Activated T-helper 1 cell treated with anti-CD3 and anti-CD28 coated beads, Interleukin-2, amount 50 U/mL, for 16 hours (primary cell): Measurements from ENCODE around the gene PTGFRN.
A peak's percentile ranks its signal among the peaks of the same experiment; 100 is the strongest.
"Not testable (repeated sequence)": the region's sequence is repeated elsewhere in the genome, so short reads cannot be mapped to it uniquely, and the experiment has no call there.

Experiments used
- DNase-seq, 2 donors: peaks; one replicate each; pipeline ENCODE4 v3.0.0-alpha.2; 2020; ENCODE audit warnings: low read depth in 1 of 2, low spot score in 1 of 2

PTGFRN gene

DNA sequence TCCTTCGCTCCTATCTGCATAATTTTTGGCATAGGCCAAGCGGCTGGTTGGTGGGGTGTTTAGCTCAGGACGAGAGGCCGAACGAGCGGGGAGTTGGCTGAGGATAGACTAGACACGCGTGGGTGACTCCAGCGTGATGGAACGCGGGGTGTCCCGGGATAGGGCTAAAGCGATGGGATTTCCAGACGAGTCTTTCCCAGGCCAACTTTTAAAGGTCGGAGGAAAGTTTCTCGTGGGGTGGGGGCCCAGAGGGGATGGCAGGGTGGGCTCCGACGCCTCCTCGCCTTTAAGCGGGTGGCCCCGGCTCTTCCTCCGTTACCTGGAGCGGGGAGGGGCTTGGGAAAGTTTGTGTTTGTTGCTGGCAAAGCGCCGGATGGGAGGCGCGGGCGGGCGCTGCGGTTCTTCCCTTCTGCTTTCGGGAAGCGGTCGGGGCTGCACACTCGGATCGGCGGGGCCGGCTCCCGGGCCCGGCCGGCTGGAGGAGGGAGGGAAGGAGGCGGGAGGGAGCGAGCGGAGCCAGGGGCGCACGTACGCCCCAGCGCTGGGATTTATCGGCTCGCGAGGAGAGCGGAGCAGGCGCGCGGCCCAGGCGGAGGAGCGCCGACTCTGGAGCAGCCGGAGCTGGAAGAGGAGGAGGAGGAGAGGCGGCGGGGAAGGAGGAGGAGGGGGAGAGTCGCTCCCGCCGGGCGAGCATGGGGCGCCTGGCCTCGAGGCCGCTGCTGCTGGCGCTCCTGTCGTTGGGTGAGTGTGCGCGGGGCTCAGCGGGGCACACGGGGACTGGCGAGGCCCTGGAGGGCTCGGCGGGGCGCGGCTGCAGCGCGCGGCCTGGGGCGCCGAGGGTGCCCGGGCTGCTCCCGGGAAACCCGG is at the start of gene PTGFRN:
Gene PTGFRN, plus strand, starts transcription at position 405 of the 867 bp plus-strand sequence. Its CDS starts 288 bp downstream, at position 693.
- DNase-seq: peak in 1 of 2 donors; percentile 4

DNA sequence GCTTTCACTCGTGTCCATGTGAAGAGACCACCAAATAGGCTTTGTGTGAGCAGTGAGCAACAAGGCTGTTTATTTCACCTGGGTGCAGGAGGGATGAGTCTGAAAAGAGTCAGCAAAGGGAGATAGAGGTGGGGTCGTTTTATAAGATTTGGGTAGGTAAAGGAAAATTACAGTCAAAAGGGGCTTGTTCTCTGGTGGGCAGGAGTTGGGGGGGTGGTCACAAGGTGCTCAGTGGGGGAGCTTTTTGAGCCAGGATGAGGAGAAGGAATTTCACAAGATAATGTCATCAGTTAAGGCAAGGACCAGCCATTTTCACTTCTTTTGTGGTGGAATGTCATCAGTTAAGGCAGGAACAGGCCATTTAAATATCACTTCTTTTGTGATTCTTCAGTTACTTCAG is 49.5 kb upstream of the PTGFRN start:
- DNase-seq: not testable (repeated sequence)

DNA sequence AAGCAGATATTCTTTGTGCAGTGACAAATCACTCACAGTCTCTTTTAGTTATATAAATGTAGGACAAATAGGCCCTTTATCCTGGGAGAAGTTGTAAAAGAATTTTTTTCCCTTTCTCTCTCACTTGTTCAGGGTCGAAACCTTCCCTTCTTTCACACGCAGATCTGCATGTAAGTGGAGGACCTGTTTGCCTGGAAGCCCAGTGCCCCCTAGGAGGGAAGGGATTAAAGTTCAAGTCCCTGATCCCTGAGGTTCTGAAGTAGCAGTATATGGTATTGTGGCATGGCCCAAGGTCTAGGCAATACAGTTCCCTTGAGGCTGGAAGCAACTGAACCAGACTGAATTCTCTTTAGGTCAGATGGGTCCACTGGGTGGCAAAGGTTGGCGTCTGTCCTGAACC is 48.6 kb upstream of the PTGFRN start:
- no peak for DNase-seq

DNA sequence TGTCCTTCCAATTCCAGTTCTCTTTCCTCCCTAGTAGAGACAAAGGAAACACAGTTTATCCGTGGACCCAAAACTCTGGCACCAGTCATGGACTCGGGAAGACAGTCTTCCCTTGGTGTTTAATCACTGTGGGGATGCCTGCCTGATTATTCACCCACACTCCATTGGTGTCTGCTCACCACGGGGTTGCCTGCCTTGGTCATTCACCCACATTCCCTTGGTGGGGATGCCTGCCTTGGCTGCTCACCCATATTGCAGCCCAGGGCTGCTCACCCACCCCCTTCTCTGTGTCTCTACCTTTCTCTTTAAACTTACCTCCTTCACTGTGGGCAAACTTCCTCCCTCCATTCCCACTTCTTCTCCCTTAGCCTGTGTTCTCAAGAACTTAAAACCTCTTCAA is 46.7 kb upstream of the PTGFRN start:
- DNase-seq: not testable (repeated sequence)

DNA sequence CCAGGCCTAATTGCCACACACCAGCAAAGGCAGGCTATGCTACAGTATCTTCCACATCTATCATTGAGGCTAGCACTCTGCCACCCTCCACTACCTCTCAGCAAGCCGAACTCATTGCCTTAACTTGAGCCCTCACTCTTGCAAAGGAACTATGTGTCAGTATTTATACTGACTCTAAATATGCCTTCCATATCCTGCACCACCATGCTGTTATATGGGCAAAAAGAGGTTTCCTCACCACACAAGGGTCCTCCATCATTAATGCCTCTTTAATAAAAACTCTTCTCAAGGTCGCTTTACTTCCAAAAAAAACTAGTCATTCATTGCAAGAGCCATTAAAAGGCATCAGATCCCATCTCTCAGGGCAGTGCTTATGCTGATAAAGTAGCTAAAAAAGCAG is 43.2 kb upstream of the PTGFRN start:
- DNase-seq: not testable (repeated sequence)

DNA sequence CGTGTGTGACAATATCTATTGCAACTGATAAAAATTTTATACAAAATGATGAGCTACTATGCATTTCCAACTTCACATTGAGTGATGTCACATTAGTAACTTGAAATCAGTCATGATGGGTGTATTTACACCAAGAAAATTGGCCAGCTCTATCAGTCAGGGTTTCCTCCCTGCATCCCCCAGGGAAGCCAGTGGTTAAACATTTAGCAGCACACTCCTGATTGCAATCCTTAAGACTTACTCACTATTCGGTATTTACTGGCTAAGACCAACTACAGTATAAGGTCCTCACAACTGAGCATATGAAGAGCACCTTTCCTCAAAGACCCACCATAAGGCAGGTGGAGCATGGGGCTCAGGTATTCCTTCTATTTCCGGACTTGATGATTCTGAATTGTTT is 41.3 kb upstream of the PTGFRN start:
- DNase-seq: no peak

DNA sequence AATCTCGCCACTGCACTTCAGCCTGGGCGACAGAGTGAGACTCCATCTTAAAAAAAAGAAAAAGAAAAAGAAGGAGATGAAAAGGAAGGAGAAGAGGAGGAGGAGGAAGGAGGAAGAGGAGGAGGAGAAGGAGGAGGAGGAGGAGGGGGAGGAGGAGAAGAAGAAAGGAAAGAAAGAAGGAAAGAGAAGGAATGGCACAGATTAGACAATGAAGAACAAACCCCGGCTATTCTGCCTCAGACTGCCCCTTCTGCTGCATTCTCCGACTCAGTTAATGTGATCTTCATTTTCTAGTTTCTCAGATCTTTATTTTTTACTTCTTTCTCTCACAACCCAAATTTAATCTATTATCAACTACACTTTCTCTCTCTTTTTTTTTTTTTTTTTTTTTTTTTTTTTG is 40.1 kb upstream of the PTGFRN start:
- no peak for DNase-seq

DNA sequence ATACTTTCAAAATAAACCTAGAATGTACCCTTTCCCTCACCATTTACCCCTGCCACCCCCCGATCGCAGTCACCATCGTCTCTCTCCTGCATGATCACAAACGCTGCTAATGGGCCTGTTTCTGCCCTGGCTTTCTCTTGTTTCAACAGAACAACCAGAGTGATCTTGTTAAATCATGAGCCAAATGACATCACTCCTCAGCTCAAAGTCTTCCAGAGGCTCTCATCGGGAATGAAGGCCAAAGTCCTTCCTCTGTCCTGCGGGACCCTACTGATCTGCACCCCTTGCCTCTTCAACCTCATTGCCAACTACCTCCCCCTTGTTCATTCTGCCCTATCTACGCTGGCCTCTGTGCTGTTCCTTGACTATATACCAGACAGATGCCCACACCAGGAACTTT is 39.4 kb upstream of the PTGFRN start:
- DNase-seq: no peak

DNA sequence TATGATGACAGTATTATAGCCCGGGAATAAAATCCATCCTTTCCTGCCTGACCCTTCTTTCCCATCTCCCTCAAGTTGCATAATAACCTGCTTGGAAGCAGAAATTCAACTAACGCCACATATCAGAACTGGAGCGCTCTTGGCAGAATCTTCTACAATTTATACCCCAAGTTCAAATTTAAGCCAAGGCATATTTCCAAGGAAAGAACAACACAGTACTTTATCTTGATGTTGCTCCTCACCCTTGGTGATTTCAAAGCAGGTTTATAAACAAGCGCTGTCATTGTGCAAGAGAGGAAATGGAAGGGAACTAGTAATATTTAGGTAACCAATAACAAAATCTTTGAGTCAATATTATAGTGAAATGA is 38.0 kb upstream of the PTGFRN start:
- DNase-seq: no peak

DNA sequence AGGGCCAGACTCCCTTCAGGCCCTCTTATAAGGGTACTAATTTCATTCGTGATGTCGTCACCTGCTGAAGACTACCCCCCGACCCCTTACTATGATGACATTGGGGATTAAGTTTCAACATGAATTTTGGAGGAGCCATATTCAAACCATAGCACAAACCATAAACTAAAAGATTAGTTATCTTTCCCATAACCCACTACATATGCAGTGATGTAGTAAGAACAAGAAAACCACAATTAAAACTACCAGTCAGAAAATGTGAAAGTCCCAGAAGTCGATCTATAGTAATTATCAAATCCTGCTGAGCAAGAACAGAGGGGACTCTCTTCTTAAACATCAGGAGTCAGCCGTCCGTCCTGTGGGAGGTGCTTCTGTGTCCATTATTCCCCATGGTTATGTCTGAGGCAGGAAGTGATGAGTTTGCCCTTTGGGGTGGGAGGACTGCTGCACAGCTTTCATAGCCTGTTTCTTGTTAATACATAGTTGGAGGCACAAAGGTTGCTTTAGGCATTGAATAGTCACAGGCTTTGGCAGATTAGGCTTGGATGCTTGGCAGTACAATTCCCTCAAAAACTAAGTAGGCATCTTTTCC is 35.9 kb upstream of the PTGFRN start:
- DNase-seq: no peak

DNA sequence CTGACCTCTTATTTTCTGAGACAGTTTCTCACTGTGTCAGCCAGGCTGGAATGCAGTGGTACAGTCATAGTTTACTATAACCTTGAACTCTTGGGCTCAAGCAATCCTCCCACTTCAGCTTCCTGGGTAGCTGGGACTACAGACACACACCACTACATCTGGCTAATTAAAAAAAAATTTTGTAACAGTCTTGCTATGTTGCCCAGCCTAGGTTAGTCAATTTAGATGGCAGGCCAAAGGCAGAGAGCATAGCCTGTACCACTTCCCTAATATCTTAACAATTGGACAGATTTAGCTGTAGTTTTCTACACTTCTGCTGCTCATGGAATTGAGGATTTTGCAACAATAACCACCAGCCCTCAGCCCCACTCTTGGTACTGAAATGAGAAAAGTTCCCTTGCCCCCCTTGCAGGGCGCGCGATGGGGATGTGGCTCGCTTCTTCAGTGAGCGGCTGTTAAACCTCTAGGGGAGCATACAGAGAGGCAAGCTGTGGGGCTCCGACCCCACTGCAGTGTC is 34.9 kb upstream of the PTGFRN start:
- no peak for DNase-seq

DNA sequence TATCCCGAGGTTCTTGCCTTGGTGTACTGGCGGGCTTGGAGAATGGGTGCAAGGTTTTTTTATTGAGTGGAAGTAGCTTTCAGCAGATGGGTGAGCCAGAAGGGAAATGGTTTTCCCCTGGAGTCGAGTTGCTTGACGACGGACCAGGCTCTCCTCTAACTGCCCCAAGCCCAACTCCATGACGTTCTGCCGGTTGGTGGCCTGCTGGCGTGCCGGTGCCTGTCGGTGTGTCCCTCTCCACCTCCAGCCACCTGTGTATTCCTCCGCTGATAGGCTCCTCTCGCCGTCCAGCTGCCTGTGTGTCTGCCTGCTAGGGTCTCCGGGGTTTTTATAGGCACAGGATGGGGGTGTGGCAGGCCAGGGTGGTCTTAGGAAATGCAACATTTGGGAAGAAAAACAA is 34.3 kb upstream of the PTGFRN start:
- no peak for DNase-seq

DNA sequence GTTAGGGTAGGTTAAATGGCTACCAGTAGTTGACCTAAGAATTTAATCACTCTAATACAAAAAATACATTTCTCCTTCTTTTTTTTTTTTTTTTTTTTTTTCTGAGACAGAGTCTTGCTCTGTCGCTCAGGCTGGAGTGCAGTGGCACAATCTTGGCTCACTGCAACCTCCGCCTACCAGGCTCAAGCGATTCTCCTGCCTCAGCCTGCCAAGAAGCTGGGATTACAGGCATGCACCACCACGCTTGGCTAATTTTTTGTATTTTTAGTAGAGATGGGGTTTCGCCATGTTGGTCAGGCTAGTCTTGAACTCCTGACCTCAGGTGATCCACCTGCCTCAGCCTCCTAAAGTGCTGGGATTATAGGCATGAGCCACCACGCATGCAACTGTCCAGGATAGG is 33.8 kb upstream of the PTGFRN start:
- DNase-seq: not testable (repeated sequence)

DNA sequence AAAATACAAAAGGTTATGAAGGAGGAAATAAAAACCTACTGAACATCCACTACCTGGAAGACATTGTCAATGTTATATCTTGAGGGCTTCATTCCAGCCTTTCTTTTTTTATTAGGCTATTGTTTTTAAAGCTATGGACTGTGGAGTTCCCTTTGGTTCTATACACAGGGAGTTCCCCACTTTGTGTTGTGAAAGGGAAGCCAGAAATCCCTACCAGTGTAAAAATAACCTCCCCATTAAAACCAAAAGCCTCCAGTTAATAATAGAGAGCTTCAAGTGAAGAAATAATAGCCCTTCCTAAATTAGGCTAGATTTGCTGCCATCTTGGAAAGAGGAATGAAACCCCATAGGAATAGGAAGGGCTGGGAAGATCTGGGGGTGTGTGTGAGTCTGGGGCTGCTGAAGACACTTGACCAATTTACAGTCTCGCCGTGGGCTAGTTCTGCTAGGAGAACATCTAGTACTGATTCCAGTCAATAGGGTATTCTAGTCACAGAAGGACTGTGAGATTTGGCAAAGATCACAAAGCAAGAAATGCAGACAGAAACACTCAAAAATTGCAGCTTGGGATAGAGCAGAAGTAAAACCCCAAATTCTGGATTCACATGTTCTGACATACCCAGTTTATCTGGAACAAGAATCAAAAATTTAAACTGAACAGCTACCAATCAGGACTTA is 32.4 kb upstream of the PTGFRN start:
- no peak for DNase-seq

DNA sequence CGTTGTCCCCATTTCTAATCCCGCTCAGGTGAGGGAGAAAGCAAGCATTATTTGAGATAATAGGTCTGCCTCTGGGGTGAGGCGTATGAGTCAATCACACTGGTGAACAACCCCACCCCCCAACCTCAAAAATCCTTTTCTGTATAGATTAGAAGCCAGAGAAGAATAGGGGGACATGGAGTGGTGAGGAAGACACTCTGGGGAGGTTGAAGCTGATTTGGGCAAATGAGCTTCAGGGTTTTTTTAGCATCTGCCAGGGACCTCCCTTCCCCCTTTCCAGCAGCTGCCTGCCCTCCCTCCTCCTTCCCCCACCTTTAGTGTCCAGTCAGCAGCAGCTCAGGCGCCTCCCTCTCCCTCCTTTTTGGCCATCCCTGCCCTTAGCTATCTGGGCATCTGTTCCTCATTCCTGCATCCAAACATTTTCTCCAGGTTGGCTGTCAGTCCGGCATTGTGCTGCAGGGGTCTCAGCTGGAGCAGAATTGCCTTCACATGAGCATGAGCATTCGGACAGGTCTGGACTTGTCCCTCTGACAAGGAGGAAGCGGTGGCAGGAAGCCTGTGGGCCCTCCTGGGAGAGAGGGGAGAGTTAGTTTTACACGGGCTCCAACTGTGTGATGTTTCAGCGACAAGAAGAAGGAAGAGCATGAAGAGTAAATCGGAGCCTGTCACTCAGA is 30.8 kb upstream of the PTGFRN start:
- DNase-seq: no peak

DNA sequence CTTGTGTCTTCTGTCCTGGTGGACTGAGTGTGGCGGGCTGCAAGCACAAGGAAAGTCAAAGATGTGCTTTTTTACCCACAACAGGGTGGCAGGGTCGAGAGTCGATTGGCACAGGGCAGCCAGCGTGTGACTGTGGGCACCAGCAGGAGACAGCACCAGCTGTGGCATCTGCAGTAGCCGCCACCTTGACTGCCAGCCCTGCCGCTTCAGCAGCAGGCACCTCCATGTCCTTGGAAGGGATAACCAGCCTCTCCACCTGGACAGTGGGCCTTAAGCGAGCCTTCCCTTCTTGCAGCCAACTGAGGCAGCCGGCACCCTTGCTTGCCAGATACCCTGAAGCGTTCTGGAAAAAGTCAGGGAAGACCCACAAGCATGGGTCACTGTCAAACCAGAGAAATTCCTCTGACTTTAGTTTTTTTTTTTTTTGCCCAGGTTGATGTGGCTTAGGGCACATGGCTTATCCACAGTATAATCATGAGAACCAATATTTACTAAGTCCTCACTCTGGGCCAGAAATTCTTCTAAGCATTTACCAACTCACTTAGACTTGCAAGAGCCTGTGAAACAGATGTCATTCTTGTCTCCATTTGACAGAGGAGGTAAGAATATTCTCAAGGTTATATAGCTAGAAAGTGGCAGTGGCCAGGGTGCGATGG is 30.1 kb upstream of the PTGFRN start:
- DNase-seq: no peak

DNA sequence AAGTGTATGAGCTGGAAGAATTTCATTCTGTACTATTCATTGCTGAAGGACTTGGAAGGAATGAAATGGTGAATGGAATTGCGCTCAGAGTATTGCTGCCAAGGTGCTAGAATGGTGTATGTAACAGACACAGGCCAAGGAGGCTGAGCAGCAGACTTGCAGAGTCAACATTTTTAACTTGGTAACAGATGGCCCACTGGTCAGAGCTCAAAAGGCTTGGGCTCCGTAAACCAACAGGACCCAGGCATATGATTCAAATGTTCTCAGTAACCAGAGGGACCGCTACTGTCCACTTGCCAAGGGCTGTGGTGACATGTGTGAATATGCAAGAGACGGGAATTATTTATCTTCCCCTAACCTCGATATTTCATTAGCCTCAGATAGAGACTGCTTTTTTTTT is 28.8 kb upstream of the PTGFRN start:
- DNase-seq: no peak

DNA sequence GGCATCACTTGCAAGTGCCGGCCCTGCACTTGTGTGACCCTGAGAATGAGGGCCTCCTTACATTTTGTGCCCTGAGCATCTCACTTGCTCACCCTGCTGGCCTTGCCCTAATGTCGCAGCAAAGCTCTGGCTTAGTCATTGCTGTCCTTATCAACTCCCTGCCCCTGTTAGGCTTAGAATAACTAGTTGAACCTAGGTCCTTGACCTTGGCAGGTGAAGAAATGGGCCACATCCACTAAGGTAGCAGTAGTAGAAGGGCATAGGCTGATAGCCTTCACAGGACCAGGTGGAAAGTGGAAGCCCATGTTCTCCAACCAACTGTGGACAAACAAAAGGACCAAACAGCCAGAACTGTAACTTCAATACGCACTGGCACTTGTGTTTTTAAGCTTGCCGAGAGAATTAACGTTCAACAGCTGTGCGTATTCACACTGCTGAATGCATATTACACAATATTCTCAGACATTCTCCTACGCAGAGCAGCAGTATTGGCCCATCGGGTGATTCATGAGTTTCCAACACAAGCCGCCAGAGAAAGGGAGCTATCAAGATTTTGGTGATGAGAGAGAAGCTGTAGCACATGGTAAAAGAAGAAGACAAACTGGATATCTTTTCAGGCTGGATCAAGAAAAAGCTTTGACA is 27.7 kb upstream of the PTGFRN start:
- no peak for DNase-seq

DNA sequence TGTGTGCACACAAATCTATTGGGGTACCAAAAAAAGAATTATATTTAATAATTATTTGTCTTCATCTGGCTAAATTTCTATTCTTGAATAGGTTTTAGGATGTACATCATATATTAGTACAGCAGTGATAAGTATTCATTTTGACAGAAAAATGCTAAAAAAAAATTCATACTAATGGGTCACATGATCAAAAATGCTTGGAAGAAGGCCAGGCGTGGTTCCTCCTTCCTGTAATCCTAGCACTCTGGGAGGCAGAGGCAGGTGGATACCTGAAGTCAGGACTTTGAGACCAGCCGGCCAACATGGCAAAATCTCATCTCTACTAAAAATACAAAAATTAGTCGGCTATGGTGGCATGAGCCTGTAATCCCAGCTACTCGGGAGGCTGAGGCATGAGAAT is 26.9 kb upstream of the PTGFRN start:
- DNase-seq: no peak

DNA sequence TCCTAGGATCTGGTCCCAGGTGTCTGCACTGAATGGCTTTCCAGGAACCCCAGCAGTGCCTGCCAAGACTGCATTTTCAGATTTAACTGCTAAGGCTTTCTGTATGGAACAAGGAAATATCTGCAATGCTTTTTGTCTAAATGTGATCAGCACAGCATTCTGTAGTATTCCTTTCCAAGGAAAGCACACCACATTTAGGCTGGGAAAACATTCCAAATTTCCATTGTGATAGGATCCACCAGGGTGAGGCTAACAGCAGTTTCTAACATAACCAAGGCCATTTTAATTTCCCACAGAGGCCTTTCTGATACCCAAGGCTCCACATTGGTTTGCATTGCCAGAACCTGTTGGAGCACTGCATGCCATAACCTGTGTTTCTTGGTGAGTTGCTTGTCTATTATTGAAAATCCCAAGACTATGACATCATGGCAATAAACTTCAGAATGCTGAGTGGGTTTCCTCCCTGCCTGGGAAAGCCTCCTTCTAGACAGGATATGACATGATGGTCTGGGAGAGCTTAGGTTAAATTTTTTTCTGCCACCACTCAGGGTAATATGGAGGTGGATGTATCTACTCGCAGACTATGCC is 23.3 kb upstream of the PTGFRN start:
- no peak for DNase-seq
